ENCODE results near the gene CALHM3. TPM values are rescaled to one million over a fixed set of nuclear protein-coding genes. Genes with fewer than 3 reads are reported as not detected.

The CALHM3 gene
- total RNA-seq, 1 donor from 2014 or later, result 3.3 TPM

DNA sequence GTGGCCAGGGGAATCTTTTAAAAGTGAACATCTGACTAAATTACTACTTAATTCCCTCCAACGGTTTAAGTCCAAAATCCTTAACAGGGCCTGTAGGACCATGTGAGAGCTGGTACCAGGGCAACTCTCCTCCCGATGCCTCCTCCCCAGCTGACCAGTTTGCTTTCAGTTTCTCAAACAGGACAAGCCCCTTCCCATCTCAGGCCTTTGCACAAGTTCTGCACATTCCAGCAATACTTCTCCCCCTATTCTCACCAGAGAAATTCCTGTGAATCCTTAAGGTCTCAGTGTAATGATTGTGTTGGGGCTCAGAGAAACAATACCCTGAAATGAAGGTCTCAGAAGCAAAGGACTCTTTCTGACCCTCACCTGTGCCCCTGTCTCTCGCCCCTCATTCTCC, 12.3 kb downstream of the CALHM3 start:
- Mint-ChIP-seq H3K27ac (peak overlapping the region; percentile 7), H3K36me3 (no peaks in the 10 kb centered on the region), H3K9me3 (no peaks in the 10 kb centered on the region), H3K4me1 (ENCODE audit: unreplicated experiment) (peaks cover 12% of the 10 kb centered on the region), H3K4me3 (no peak overlapping the region), H3K27me3 (peaks cover 5% of the 10 kb centered on the region)
- TF ChIP-seq, protein P1, sequence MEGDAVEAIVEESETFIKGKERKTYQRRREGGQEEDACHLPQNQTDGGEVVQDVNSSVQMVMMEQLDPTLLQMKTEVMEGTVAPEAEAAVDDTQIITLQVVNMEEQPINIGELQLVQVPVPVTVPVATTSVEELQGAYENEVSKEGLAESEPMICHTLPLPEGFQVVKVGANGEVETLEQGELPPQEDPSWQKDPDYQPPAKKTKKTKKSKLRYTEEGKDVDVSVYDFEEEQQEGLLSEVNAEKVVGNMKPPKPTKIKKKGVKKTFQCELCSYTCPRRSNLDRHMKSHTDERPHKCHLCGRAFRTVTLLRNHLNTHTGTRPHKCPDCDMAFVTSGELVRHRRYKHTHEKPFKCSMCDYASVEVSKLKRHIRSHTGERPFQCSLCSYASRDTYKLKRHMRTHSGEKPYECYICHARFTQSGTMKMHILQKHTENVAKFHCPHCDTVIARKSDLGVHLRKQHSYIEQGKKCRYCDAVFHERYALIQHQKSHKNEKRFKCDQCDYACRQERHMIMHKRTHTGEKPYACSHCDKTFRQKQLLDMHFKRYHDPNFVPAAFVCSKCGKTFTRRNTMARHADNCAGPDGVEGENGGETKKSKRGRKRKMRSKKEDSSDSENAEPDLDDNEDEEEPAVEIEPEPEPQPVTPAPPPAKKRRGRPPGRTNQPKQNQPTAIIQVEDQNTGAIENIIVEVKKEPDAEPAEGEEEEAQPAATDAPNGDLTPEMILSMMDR (conservative IDR thresholded peaks at IDR 0.05), result no peak
- no peak for DNase-seq (ENCODE audit: extremely low spot score, unreplicated experiment)

DNA sequence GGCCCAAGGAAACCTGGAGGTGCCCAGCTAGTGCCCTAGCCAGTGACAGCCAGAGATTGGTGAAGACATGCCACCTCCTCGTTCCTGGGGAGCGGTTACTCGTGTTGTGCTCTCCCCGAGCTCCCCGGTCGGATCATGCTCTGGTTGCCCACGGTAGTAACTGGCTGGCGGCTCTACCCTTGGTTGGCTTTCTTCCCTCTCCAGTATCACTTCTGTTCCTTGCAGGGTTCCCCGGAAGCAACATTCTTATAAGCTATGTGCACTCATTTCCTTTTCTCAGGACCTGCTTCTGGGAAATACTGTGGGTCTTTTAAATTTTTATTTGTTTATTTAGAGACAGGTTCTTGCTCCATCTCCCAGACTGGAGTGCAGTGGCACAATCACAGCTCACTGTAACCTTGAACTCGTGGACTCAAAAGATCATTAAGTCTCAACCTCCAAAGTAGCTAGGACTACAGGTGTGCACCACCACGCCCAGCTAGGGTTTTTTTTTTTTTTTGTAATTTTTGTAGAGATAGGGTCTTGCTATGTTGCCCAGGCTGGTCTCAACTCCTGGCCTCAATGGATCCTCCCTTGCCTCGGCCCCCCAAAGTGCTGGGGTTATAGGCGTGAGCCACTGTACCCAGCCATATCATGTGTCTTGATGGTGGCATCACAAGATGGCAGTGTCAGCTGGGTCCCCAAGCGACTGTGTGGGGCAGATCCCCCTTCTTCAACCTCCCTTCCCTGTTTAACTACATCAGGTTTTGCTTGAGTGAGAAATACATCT, 13.4 kb downstream of the CALHM3 start:
- Mint-ChIP-seq H3K36me3 (no peaks in the 10 kb centered on the region), H3K27ac (no peak overlapping the region), H3K4me1 (ENCODE audit: unreplicated experiment) (peaks cover 12% of the 10 kb centered on the region), H3K27me3 (peaks cover 3% of the 10 kb centered on the region), H3K9me3 (no peaks in the 10 kb centered on the region), H3K4me3 (no peak overlapping the region)
- TF ChIP-seq, protein P1 (conservative IDR thresholded peaks at IDR 0.05), result no peak
- no peak for DNase-seq (ENCODE audit: extremely low spot score, unreplicated experiment)

DNA sequence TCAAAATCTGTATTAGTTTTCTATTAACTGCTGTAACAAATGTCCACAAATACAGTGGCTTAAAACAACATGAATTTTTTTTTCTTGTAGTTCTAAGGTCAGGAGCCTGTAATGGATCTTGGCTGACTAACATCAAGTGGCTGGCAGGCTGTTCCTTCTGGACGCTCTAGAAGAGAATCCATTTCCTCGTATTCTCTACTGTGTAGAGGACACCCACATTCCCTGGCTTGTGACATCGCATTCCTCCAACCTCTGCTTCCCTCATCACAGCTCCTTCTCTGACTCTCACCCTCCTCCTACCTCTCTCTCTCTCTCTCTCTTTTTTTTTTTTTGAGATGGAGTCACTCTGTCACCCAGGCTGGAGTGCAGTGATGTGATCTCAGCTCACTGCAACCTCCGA, 15.5 kb downstream of the CALHM3 start:
- no peaks in the 10 kb centered on the region for H3K36me3 Mint-ChIP-seq
- no peak for DNase-seq (ENCODE audit: extremely low spot score, unreplicated experiment)
- H3K4me1 Mint-ChIP-seq (ENCODE audit: unreplicated experiment), result peaks cover 20% of the 10 kb centered on the region
- H3K9me3 Mint-ChIP-seq, result no peaks in the 10 kb centered on the region
- no peak overlapping the region for H3K4me3 Mint-ChIP-seq
- TF ChIP-seq, protein P1 (conservative IDR thresholded peaks at IDR 0.05), result no peak
- H3K27me3 Mint-ChIP-seq, result no peaks in the 10 kb centered on the region
- no peak overlapping the region for H3K27ac Mint-ChIP-seq

DNA sequence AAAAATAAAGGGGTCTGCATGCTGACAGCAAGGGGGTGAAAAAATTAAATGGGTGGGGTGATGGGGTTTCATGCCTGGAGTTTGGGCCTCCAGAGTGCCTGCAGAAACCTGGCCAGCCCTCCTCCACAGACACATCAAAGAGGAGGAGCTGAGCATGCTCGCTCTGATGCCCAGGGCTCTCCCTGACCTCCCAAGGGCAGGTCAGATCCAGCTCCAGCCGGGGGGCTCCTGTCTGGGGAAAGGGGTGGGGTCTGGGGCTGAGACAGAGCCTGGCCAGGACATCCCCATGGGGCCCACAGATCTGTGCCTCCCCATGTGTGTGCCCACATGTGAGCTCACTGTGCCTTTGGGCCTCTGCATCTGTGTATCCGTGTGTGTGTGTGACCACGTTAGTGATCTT, 19.4 kb downstream of the CALHM3 start:
- Mint-ChIP-seq H3K27me3 (no peaks in the 10 kb centered on the region), H3K4me1 (ENCODE audit: unreplicated experiment) (peaks cover 8% of the 10 kb centered on the region), H3K27ac (no peak overlapping the region), H3K4me3 (no peak overlapping the region), H3K36me3 (no peaks in the 10 kb centered on the region), H3K9me3 (no peaks in the 10 kb centered on the region)
- TF ChIP-seq, protein P1 (conservative IDR thresholded peaks at IDR 0.05), result no peak
- DNase-seq (ENCODE audit: extremely low spot score, unreplicated experiment), result no peak

DNA sequence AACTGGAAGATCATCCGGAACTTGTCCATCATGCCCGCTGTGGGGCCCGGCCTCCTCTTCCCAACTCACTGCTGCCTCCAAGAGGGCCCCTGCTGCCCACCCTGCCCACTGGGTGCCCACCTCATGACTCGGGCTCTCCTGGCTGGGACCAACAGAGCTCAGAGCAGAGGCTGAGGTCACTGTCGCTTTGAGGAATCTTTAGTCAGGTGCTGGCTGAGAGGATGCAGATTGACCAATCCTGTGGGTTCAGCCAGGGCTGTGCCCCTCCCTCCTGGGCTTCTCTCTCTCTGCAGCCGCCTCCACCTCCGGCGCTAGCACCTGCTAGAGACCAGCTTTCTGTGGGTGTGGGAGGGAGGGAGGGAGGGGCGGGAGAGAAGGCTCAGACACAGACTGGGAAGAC, 20.3 kb downstream of the CALHM3 start, which contains the start of gene CALHM1:
TSS of gene CALHM1 (minus strand) at position 181 of the 400 bp plus-strand sequence. CDS start at position 32, 149 bp downstream.
- Mint-ChIP-seq H3K4me1 (ENCODE audit: unreplicated experiment) (peaks cover 8% of the 10 kb centered on the region), H3K9me3 (no peaks in the 10 kb centered on the region), H3K27ac (no peak within 1 kb of the TSS), H3K4me3 (no peak within 1 kb of the TSS), H3K36me3 (no peaks in the 10 kb centered on the region), H3K27me3 (no peaks in the 10 kb centered on the region)
- TF ChIP-seq, protein P1 (conservative IDR thresholded peaks at IDR 0.05), result no peak
- no peak for DNase-seq (ENCODE audit: extremely low spot score, unreplicated experiment)

Measured in type B pancreatic cell (in vitro differentiated cells).